ENCODE results near the gene LSM2.
"Not testable (repeated sequence)": the region's sequence is repeated elsewhere in the genome, so short reads cannot be mapped to it uniquely, and the experiment has no call there.

LSM2 gene

DNA sequence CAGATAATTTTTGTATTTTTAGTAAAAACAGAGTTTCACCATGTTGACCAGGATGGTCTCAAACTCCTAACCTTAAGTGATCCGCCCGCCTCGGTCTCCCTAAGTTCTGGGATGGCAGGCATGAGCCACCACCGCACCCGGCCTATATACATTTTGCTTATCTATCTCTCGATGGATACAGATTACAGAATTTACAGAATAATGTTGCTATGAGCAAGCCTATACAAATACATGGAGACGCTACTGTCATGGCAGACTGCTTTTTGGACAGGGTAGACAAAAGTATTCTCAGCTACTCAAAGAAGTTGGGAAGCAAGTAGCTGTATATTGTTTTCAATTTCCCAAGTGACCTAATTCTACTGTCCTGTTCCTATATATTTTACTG, 6.7 kb upstream of the LSM2 start:
- H3K4me1 ChIP-seq (ENCODE audit: control insufficient read depth, insufficient read depth, low read length): peaks cover 17% of the 10 kb centered on the region
- peak overlapping the region; percentile 76 for H3K4me3 ChIP-seq (ENCODE audit: low read length)

DNA sequence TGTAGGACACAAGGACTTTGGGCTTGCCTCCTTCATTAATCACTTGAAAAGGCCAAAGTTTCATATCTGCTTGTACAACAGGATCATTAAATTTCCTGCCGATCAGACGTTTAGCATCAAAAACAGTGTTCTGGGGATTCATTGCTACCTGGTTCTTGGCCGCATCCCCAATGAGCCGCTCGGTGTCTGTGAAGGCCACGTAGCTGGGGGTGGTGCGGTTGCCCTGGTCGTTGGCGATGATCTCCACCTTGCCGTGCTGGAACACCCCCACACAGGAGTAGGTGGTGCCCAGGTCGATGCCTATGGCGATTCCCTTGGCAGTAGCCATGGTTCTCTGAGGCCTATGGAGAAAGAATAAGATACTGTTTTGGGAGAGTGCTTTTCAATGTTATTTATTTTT, 4.9 kb upstream of the LSM2 start:
- Histone ChIP-seq H3K4me1 (ENCODE audit: control insufficient read depth, insufficient read depth, low read length) (peaks cover 12% of the 10 kb centered on the region), H3K36me3 (ENCODE audit: control insufficient read depth, insufficient read depth, low read length, severe bottlenecking) (no peaks in the 10 kb centered on the region), H3K9ac (ENCODE audit: low read length) (no peak overlapping the region), H3K4me3 (ENCODE audit: low read length) (no peak overlapping the region), H3K9me3 (ENCODE audit: control insufficient read depth, low read length) (no peaks in the 10 kb centered on the region), H3K27me3 (replicated peaks; ENCODE audit: control insufficient read depth, insufficient read depth, low read length) (no peaks in the 10 kb centered on the region)
- no peak for DNase-seq (ENCODE audit: low read depth)

More for the DNA sequence above, 6.7 kb upstream of the LSM2 start:
- no peaks in the 10 kb centered on the region for H3K36me3 ChIP-seq (ENCODE audit: control insufficient read depth, insufficient read depth, low read length, severe bottlenecking)
- peak overlapping the region; percentile 91 for H3K9ac ChIP-seq (ENCODE audit: low read length)
- DNase-seq (ENCODE audit: low read depth): no peak
- no peaks in the 10 kb centered on the region for H3K27me3 ChIP-seq (replicated peaks; ENCODE audit: control insufficient read depth, insufficient read depth, low read length)
- H3K9me3 ChIP-seq (ENCODE audit: control insufficient read depth, low read length): no peaks in the 10 kb centered on the region

- H3K27me3 ChIP-seq (replicated peaks; ENCODE audit: control insufficient read depth, insufficient read depth, low read length); H3K36me3 ChIP-seq (ENCODE audit: control insufficient read depth, insufficient read depth, low read length, severe bottlenecking); H3K9me3 ChIP-seq (ENCODE audit: control insufficient read depth, low read length); H3K4me3 ChIP-seq (ENCODE audit: low read length); H3K9ac ChIP-seq (ENCODE audit: low read length); DNase-seq (ENCODE audit: low read depth): not testable (repeated sequence)
- peaks cover 14% of the 10 kb centered on the region for H3K4me1 ChIP-seq (ENCODE audit: control insufficient read depth, insufficient read depth, low read length)
Observed at GRCh38 chr6:31808599-31808998, 1.8 kb upstream of the LSM2 start.

DNA sequence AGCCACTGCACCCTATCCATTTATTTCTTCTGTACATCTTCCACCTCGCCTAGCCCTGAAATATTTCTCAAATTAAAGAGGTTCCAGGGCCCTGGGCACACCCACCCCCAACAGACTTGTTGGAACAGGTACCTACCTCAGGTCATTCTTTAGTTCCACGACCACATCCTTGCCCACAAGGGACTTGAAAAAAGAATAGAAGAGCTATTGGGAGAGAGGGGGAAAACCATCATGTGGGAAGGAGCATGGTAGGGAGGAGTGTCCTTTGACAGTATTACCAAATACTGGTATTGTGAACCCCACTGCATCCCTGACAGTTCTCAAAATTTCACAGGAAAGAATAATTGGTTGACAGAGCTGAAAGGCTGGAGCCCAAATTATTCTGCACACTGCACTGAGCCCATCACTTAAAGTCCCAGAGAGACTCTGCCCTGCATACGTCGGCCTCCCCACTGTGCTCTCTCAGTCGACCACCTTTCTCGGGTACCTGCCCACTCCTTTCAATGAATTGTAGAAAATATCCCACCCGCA, 762 bp downstream of the LSM2 start:
- no peaks in the 10 kb centered on the region for H3K9me3 ChIP-seq (ENCODE audit: control insufficient read depth, low read length)
- peak overlapping the region; percentile 87 for H3K4me3 ChIP-seq (ENCODE audit: low read length)
- no peaks in the 10 kb centered on the region for H3K27me3 ChIP-seq (replicated peaks; ENCODE audit: control insufficient read depth, insufficient read depth, low read length)
- peak overlapping the region; percentile 93 for H3K9ac ChIP-seq (ENCODE audit: low read length)
- no peak for DNase-seq (ENCODE audit: low read depth)
- peaks cover 4% of the 10 kb centered on the region for H3K36me3 ChIP-seq (ENCODE audit: control insufficient read depth, insufficient read depth, low read length, severe bottlenecking)
- H3K4me1 ChIP-seq (ENCODE audit: control insufficient read depth, insufficient read depth, low read length): peaks cover 9% of the 10 kb centered on the region

DNA sequence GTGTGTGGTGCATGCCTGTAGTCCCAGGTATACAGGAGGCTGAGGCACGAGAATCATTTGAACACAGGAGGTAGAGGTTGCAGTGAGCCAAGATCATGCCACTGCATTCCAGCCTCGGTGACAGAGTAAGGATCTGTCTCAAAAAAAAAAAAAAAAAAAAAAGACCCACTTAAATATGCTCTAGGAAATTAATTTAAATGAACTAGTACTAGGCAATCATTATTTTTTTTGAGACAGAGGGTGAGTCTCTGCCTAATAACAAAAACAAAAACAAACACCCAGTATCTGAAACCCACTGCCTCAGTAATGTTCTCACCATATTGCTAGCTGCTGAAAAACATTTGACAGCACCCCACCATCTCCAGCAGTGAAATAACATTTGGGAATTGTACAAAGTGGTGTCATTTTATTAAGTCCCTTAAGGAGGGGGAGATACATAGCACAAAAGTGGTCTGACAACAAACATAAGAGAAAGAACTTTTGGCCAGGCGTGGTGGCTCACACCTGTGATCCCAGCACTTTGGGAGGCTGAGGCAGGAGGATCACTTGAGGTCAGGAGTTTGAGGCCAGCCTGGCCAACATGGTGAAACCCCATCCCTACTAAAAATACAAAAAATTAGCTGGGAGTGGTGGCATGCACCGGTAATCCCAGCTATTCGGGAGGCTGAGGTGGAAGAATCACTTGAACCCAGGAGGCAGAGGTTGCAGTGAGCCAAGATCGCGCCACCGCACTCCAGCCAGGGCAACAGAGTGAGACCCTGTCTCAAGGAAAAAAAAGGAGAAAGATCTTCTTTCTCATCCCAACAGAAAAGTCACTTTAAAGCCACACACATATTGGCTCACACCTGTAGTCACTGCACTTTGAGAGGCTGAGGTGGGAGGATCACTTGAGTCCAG, 5.5 kb downstream of the LSM2 start:
- H3K27me3 ChIP-seq (replicated peaks; ENCODE audit: control insufficient read depth, insufficient read depth, low read length); H3K4me1 ChIP-seq (ENCODE audit: control insufficient read depth, insufficient read depth, low read length); H3K9me3 ChIP-seq (ENCODE audit: control insufficient read depth, low read length); H3K4me3 ChIP-seq (ENCODE audit: low read length); H3K9ac ChIP-seq (ENCODE audit: low read length); DNase-seq (ENCODE audit: low read depth): not testable (repeated sequence)
- peaks cover 12% of the 10 kb centered on the region for H3K36me3 ChIP-seq (ENCODE audit: control insufficient read depth, insufficient read depth, low read length, severe bottlenecking)

GRCh38 chr6:31799781-31800180, 7.0 kb downstream of the LSM2 start:
- Histone ChIP-seq H3K4me3 (ENCODE audit: low read length) (no peak overlapping the region), H3K27me3 (replicated peaks; ENCODE audit: control insufficient read depth, insufficient read depth, low read length) (no peaks in the 10 kb centered on the region), H3K9ac (ENCODE audit: low read length) (no peak overlapping the region), H3K36me3 (ENCODE audit: control insufficient read depth, insufficient read depth, low read length, severe bottlenecking) (peaks cover 12% of the 10 kb centered on the region), H3K4me1 (ENCODE audit: control insufficient read depth, insufficient read depth, low read length) (no peaks in the 10 kb centered on the region), H3K9me3 (ENCODE audit: control insufficient read depth, low read length) (no peaks in the 10 kb centered on the region)
- no peak for DNase-seq (ENCODE audit: low read depth)

GRCh38 chr6:31797588-31797987, 9.2 kb downstream of the LSM2 start:
- H3K9ac ChIP-seq (ENCODE audit: low read length): no peak overlapping the region
- H3K27me3 ChIP-seq (replicated peaks; ENCODE audit: control insufficient read depth, insufficient read depth, low read length): no peaks in the 10 kb centered on the region
- H3K36me3 ChIP-seq (ENCODE audit: control insufficient read depth, insufficient read depth, low read length, severe bottlenecking): peaks cover 14% of the 10 kb centered on the region
- H3K4me3 ChIP-seq (ENCODE audit: low read length): no peak overlapping the region
- H3K4me1 ChIP-seq (ENCODE audit: control insufficient read depth, insufficient read depth, low read length): peaks cover 3% of the 10 kb centered on the region
- H3K9me3 ChIP-seq (ENCODE audit: control insufficient read depth, low read length): no peaks in the 10 kb centered on the region
- no peak for DNase-seq (ENCODE audit: low read depth)

DNA sequence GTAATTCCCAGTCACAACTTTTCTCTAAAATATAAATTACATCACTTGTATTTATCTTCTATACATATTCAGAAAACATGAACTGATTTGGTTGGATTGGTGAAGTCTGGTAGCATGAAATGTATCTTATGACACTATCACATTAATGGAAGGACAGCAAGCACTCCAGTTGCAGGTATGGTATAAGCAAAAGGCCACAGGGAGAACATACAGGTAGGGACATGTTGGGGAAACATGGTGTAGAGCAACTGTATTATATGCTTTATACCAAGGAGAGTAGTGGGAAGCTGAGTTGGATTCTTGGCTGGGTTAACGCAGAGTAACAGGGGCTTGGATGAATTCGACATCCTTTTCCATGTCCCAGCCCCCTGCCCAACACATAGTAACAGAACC, 9.8 kb downstream of the LSM2 start:
- Histone ChIP-seq H3K27me3 (replicated peaks; ENCODE audit: control insufficient read depth, insufficient read depth, low read length) (no peaks in the 10 kb centered on the region), H3K4me3 (ENCODE audit: low read length) (no peak overlapping the region), H3K9ac (ENCODE audit: low read length) (no peak overlapping the region), H3K36me3 (ENCODE audit: control insufficient read depth, insufficient read depth, low read length, severe bottlenecking) (peaks cover 18% of the 10 kb centered on the region), H3K4me1 (ENCODE audit: control insufficient read depth, insufficient read depth, low read length) (peaks cover 3% of the 10 kb centered on the region), H3K9me3 (ENCODE audit: control insufficient read depth, low read length) (no peaks in the 10 kb centered on the region)
- DNase-seq (ENCODE audit: low read depth): no peak

DNA sequence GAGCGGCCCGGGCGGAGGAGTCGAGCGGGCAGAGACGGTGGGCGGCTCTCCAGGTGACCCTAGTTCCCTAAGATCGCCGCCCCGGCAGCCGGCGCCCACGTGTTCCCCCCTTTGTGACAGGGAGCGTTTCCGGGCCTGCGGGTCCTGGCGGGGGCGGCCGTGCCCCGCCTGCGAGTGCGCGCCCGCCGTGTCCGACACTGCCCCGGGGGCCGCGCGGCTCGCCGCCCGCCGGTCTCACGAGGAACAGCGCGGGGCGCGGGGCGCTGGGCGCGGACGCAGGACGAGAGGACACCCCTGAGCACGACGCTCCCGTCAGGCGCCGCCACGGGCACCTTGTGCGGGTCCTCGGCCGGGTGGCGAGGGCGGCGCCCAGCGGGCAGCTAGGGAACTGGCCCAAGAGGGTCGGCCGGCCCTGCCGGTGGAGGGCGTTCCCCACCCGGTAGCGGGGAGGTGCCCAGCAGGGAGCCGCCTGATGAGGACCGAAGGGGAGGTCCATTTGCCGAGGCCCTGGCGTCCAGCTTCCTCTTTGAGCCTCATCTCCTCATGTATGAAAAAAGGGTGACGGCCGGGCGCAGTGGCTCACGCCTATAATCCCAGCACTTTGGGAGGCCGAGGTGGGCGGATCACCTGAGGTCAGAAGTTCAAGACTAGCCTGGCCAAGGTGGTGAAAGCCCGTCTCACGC, 11.0 kb downstream of the LSM2 start, which contains the start of gene VARS1:
Gene VARS1 (minus strand): TSS at position 137 of the 683 bp plus-strand sequence. CDS start 535 bp downstream, outside the sequence.
- H3K36me3 ChIP-seq (ENCODE audit: control insufficient read depth, insufficient read depth, low read length, severe bottlenecking): peaks cover 24% of the 10 kb centered on the region
- H3K27me3 ChIP-seq (replicated peaks; ENCODE audit: control insufficient read depth, insufficient read depth, low read length): no peaks in the 10 kb centered on the region
- peak; percentile 95 for DNase-seq (ENCODE audit: low read depth)
- H3K9ac ChIP-seq (ENCODE audit: low read length): peak within 1 kb of the TSS; percentile 99
- H3K4me1 ChIP-seq (ENCODE audit: control insufficient read depth, insufficient read depth, low read length): peaks cover 3% of the 10 kb centered on the region
- no peaks in the 10 kb centered on the region for H3K9me3 ChIP-seq (ENCODE audit: control insufficient read depth, low read length)
- H3K4me3 ChIP-seq (ENCODE audit: low read length): peak within 1 kb of the TSS; percentile 100

GRCh38 chr6:31794866-31795615, 11.7 kb downstream of the LSM2 start:
- Histone ChIP-seq H3K36me3 (ENCODE audit: control insufficient read depth, insufficient read depth, low read length, severe bottlenecking) (peaks cover 28% of the 10 kb centered on the region), H3K4me1 (ENCODE audit: control insufficient read depth, insufficient read depth, low read length) (peaks cover 3% of the 10 kb centered on the region), H3K9me3 (ENCODE audit: control insufficient read depth, low read length) (no peaks in the 10 kb centered on the region), H3K9ac (ENCODE audit: low read length) (peak overlapping the region; percentile 99), H3K4me3 (ENCODE audit: low read length) (peak overlapping the region; percentile 100), H3K27me3 (replicated peaks; ENCODE audit: control insufficient read depth, insufficient read depth, low read length) (no peaks in the 10 kb centered on the region)
- DNase-seq (ENCODE audit: low read depth): no peak

All from adipocyte (in vitro differentiated cells).